NK-92 (cell line): ENCODE results near the gene ARHGAP18.

Experiments
- DNase-seq: peaks from one replicate; lab custom pipeline; 2025; ENCODE audit not compliant: unreplicated experiment; lab: John Stamatoyannopoulos, UW

ARHGAP18 gene

DNA sequence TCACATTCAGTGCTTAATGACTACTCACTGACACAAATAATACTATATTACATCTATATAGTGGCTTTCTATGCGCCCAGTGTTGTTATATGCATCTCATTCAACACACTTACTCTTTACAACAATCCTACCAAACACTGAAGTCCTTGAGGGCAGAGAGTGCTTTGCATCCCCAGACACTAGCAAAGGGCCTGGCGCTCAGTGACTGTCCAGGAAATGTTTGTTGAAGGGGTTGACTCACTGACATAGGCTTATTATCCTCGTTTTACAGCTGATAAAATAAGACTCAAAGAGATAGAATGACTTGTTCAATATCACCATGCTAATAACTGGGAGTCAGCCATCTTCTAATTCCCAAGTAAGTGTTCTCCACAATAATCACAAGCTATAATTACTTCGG is 163.3 kb downstream of the ARHGAP18 start:
- DNase-seq: no peak

DNA sequence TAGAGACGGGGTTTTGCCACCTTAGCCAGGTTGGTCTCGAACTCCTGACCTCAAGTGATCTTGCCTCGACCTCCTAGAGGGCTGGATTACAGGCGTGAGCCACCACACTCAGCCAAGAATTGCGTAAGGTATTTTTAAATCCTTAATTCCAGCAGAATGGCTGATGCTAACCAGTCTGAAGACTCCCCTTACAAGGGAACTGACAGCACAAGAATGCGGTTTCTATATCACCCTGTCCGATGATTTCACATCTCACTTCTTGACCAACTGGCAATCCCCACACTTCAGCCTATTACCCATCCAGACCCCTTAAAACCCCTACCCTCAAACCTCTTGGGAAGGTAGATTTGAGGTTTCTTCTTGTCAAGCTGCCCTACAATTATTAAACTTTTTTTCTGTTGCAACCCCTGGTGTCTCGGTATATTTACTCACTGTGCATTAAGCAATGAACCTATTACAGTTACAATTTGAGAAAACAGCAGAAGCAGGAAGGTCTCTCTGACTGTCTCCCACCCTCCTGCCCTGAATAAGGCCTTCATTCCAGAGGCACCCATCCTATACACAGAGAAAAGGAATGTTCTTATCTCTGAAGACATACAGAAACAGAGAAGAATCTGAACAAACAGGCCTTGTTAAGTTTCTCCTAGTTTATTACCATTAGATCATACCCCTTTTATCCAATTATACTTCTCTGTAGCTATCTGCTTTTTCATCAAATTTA is 164.9 kb downstream of the ARHGAP18 start:
- no peak for DNase-seq

DNA sequence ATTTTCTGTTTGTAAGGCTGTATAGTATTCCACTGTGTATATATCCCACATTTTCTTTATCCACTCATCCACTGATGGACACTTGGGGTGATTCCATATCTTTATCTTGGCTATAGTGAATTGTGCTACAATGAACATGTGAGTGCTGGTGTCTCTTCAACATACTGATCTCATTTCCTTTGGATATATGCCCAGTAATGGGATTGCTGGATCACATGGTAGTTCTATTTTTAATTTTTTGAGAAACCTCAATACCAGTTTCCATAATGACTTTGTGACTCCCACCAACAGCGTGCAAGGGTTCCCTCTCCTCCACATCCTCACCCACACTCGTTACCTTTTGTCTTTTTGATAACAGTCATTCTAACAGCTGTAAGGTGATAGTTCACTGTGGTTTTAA is 166.0 kb downstream of the ARHGAP18 start:
- no peak for DNase-seq

DNA sequence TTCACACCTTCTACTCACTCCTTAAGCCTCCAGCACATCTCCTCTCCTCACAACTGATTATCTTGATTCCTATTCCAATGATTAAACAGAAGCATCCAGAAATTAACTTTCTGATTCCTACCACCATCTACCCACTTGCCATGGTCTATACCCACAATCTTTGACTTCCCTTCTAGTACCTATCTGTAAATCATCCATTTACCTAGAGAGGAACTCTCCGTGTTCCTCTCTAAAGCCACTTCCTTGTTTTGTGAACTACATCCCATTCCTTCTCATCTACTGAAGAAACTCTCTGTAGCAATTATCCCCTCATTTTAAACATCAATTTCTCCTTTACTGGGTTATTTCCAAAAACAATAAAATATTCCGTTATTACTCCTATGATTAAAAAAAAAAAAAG is 167.3 kb downstream of the ARHGAP18 start:
- no peak for DNase-seq

DNA sequence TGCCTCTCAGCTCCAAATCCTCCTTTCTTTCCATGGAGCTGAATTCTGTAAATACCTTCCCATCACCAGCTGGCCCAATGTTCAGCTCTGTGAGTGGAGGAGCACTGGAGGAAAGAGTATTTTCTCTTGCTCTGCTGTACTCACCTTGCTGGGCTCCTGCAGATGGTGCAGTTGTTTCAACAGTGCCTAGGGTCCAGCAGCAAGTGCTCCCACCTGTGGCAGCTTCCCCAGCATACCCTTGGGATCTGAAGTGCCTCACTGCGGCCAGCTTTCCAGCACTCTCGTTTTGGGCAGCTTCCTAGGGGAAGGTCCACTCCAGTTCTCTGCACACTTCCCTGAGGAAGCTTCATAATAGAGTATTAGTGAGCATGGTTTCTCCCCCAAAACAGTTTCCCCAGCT is 170.9 kb downstream of the ARHGAP18 start:
- no peak for DNase-seq

DNA sequence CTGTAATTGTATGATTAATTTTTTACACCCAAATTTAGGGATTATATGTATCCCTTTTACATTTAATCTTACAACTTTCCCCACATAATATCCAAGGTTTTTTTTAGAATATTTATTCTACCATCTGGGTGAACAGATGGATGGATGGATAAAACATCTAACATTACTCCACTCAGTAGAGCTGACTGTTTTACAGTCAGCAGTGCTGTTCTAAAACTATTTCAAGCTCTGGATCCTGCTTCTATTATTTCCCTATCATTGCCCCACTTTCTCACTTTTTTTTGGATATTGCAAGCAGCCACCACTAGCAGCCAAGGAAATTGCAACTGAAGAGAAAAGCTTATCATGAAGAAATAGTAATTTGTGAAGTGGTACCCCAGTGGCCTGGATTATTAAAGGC is 173.7 kb downstream of the ARHGAP18 start:
- DNase-seq: no peak

DNA sequence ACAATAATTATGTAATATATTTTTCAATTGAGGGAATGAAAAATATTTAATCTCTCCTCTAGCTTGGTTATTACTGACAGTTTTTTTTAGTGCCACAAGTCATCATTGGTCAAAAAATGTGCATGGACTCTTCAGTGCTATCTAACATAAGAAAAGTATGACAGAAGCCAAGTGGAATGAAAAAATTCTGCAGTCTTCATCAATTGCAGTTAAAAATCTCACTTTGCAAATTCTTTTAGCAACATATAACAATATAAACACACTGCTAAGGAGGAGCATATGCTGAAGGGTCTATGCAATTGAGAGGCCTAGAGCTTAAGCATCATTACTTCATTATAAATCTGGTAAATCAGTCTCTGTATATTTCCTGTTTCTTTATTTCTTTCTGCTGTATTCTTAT is 175.1 kb downstream of the ARHGAP18 start:
- no peak for DNase-seq
